Fibroblast of skin of left biceps (primary cell): ENCODE results near the gene PDGFA.

Source experiments
- DNase-seq, 2 experiments: peaks; one replicate each; pipeline ENCODE4 v3.0.0-alpha.2; 2013; ENCODE audit warnings: low read depth in 2 of 2

PDGFA gene

GRCh38 chr7:519484-520390, at the start of gene PDGFA:
TSS of gene PDGFA (minus strand) at chr7:519846. CDS start at chr7:519001, 845 bp downstream.
- DNase-seq = no peak

GRCh38 chr7:568031-568951, 48.6 kb upstream of the PDGFA start:
- no peak for DNase-seq

GRCh38 chr7:567305-567883, 47.7 kb upstream of the PDGFA start:
- no peak for DNase-seq

GRCh38 chr7:566100-566499, 46.5 kb upstream of the PDGFA start:
- DNase-seq = no peak

GRCh38 chr7:564176-564865, 44.7 kb upstream of the PDGFA start:
- no peak for DNase-seq

- no peak for DNase-seq
These were observed 44.1 kb upstream of the PDGFA start for GRCh38 chr7:563629-564170.

GRCh38 chr7:562789-563628, 43.4 kb upstream of the PDGFA start:
- DNase-seq = no peak

GRCh38 chr7:562374-562675, 42.7 kb upstream of the PDGFA start:
- DNase-seq = no peak

GRCh38 chr7:561631-562373, 42.2 kb upstream of the PDGFA start:
- no peak for DNase-seq

- no peak for DNase-seq
These were observed 41.5 kb upstream of the PDGFA start for GRCh38 chr7:560966-561630.

GRCh38 chr7:559396-559705, 39.7 kb upstream of the PDGFA start:
- no peak for DNase-seq

- no peak for DNase-seq
These were observed 37.9 kb upstream of the PDGFA start for GRCh38 chr7:557558-557881.

GRCh38 chr7:556837-557557, 37.4 kb upstream of the PDGFA start:
- DNase-seq = no peak

GRCh38 chr7:556291-556826, 36.7 kb upstream of the PDGFA start:
- DNase-seq = no peak

GRCh38 chr7:555551-556160, 36.0 kb upstream of the PDGFA start:
- no peak for DNase-seq

- DNase-seq = no peak
These were observed 34.0 kb upstream of the PDGFA start for GRCh38 chr7:553636-554111.

- DNase-seq = no peak
These were observed 33.4 kb upstream of the PDGFA start for GRCh38 chr7:552868-553635.
